ENCODE measurements around the gene ALLC. TPM values are rescaled to one million over a fixed set of nuclear protein-coding genes. Genes with fewer than 3 reads are reported as not detected.
A peak's percentile ranks its signal among the peaks of the same experiment; 100 is the strongest.

Gene ALLC
- total RNA-seq, 2 donors from 2014 or later, result not detected

- no peak overlapping the region for H3K4me3 Mint-ChIP-seq
- Histone ChIP-seq H3K4me3 (ENCODE audit: low read length) (no peak overlapping the region), H3K27ac (ENCODE audit: low read depth, low read length) (no peak overlapping the region), H3K36me3 (ENCODE audit: control insufficient read depth, insufficient read depth, low read length) (no peaks in the 10 kb centered on the region), H3K4me1 (ENCODE audit: control insufficient read depth, insufficient read depth, low read length) (no peaks in the 10 kb centered on the region), H3K27me3 (ENCODE audit: control insufficient read depth, insufficient read depth, low read length, poor library complexity, severe bottlenecking) (no peaks in the 10 kb centered on the region), H3K9ac (ENCODE audit: extremely low read depth, low read length, poor library complexity, severe bottlenecking) (no peak overlapping the region), H3K9me3 (ENCODE audit: control insufficient read depth, low read length) (peaks cover 25% of the 10 kb centered on the region)
- peaks cover 5% of the 10 kb centered on the region for H3K27me3 Mint-ChIP-seq (ENCODE audit: insufficient read depth)
- 80 to 84% methylated on average over 8 of the region's 8 CpGs for WGBS, 2 experiments (ENCODE audit: insufficient coverage in 1 of 2, insufficient read length in 1 of 2)
- no peak for DNase-seq
- H3K9me3 Mint-ChIP-seq, result peaks cover 17% of the 10 kb centered on the region
- H3K4me1 Mint-ChIP-seq, result no peaks in the 10 kb centered on the region
- H3K27ac Mint-ChIP-seq, result no peak overlapping the region
- no peaks in the 10 kb centered on the region for H3K36me3 Mint-ChIP-seq (ENCODE audit: low read depth)
- TF ChIP-seq, protein P1, sequence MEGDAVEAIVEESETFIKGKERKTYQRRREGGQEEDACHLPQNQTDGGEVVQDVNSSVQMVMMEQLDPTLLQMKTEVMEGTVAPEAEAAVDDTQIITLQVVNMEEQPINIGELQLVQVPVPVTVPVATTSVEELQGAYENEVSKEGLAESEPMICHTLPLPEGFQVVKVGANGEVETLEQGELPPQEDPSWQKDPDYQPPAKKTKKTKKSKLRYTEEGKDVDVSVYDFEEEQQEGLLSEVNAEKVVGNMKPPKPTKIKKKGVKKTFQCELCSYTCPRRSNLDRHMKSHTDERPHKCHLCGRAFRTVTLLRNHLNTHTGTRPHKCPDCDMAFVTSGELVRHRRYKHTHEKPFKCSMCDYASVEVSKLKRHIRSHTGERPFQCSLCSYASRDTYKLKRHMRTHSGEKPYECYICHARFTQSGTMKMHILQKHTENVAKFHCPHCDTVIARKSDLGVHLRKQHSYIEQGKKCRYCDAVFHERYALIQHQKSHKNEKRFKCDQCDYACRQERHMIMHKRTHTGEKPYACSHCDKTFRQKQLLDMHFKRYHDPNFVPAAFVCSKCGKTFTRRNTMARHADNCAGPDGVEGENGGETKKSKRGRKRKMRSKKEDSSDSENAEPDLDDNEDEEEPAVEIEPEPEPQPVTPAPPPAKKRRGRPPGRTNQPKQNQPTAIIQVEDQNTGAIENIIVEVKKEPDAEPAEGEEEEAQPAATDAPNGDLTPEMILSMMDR (conservative IDR thresholded peaks at IDR 0.05), result no peak
Measured at GRCh38 chr2:3718679-3719078, 60.7 kb downstream of the ALLC start.

DNA sequence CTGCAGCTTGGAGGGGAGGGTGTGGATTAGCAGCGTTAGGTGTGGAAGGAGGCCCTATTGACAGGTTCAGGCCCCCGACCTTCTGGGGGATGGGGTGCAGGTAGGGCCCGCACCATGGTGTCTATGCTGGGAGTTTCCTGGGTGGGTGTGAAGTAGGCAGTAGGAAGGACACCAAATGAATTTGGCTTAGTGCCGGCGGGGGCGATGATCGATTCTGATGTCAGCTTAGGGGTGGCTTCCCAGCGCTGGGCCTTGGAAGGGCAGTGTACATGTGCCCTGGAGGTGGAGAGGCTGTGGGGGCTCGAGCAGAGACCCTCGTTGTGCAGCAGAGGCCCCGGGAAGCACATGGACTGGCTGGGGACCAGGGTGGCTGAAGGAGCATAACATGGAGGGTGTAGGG lies 67.0 kb downstream of the ALLC start:
- H3K27me3 ChIP-seq (ENCODE audit: control insufficient read depth, insufficient read depth, low read length, poor library complexity, severe bottlenecking), result no peaks in the 10 kb centered on the region
- peaks cover 8% of the 10 kb centered on the region for H3K4me1 Mint-ChIP-seq
- TF ChIP-seq, protein P1 (conservative IDR thresholded peaks at IDR 0.05), result no peak
- H3K9me3 ChIP-seq (ENCODE audit: control insufficient read depth, low read length), result peaks cover 23% of the 10 kb centered on the region
- WGBS, 2 experiments (ENCODE audit: insufficient coverage in 1 of 2, insufficient read length in 1 of 2), result 91 to 100% methylated on average over 6 to 11 of the region's 11 CpGs
- no peaks in the 10 kb centered on the region for H3K36me3 Mint-ChIP-seq (ENCODE audit: low read depth)
- H3K4me1 ChIP-seq (ENCODE audit: control insufficient read depth, insufficient read depth, low read length), result peaks cover 3% of the 10 kb centered on the region
- H3K27ac ChIP-seq (ENCODE audit: low read depth, low read length), result no peak overlapping the region
- peaks cover 20% of the 10 kb centered on the region for H3K27me3 Mint-ChIP-seq (ENCODE audit: insufficient read depth)
- H3K4me3 ChIP-seq (ENCODE audit: low read length), result no peak overlapping the region
- DNase-seq, result peak; percentile 12
- H3K9ac ChIP-seq (ENCODE audit: extremely low read depth, low read length, poor library complexity, severe bottlenecking), result no peak overlapping the region
- no peaks in the 10 kb centered on the region for H3K36me3 ChIP-seq (ENCODE audit: control insufficient read depth, insufficient read depth, low read length)
- H3K4me3 Mint-ChIP-seq, result no peak overlapping the region
- H3K27ac Mint-ChIP-seq, result no peak overlapping the region
- peaks cover 17% of the 10 kb centered on the region for H3K9me3 Mint-ChIP-seq

DNA sequence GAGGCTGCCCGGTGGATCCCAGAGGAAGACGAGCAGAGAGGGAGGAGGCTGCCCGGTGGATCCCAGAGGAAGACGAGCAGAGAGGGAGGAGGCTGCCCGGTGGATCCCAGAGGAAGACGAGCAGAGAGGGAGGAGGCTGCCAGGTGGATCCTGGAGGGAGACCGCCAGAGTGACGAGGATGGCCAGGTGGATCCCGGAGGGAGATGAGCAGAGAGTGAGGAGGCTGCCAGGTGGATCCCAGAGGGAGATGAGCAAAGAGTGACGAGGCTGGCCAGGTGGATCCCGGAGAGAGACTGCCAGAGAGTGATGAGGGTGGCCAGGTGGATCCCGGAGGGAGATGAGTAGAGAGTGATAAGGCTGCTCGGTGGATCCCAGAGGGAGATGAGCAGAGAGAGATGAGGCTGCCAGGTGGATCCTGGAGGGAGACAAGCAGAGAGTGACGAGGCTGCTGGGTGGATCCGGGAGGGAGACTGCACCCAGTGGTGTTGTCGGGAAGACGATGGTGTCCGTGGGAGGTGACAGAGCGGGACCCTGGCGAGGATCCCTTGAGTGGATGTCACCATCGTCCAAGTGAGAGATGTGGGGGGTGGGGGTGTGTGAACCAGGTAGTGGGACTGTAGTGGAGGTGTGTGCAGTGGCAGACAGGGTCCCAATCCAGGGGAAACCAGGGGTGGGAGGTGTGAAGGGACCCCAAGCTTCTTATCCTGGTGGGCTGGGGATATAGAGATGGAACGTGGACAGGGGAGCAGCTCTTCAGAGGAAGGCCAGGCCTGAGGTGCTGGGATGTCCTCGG lies 67.7 kb downstream of the ALLC start:
- Mint-ChIP-seq H3K4me3 (no peak overlapping the region), H3K4me1 (peaks cover 8% of the 10 kb centered on the region), H3K27me3 (ENCODE audit: insufficient read depth) (peaks cover 17% of the 10 kb centered on the region), H3K9me3 (peaks cover 12% of the 10 kb centered on the region), H3K36me3 (ENCODE audit: low read depth) (no peaks in the 10 kb centered on the region), H3K27ac (no peak overlapping the region)
- H3K9ac ChIP-seq (ENCODE audit: extremely low read depth, low read length, poor library complexity, severe bottlenecking), result no peak overlapping the region
- peaks cover 3% of the 10 kb centered on the region for H3K4me1 ChIP-seq (ENCODE audit: control insufficient read depth, insufficient read depth, low read length)
- no peaks in the 10 kb centered on the region for H3K27me3 ChIP-seq (ENCODE audit: control insufficient read depth, insufficient read depth, low read length, poor library complexity, severe bottlenecking)
- H3K4me3 ChIP-seq (ENCODE audit: low read length), result no peak overlapping the region
- no peaks in the 10 kb centered on the region for H3K36me3 ChIP-seq (ENCODE audit: control insufficient read depth, insufficient read depth, low read length)
- H3K27ac ChIP-seq (ENCODE audit: low read depth, low read length), result no peak overlapping the region
- DNase-seq, result peak; percentile 46
- TF ChIP-seq, protein P1 (conservative IDR thresholded peaks at IDR 0.05), result no peak
- H3K9me3 ChIP-seq (ENCODE audit: control insufficient read depth, low read length), result peaks cover 16% of the 10 kb centered on the region
- WGBS, 2 experiments (ENCODE audit: insufficient coverage in 1 of 2, insufficient read length in 1 of 2), result 83 to 87% methylated on average over 13 to 23 of the region's 23 CpGs

Data from endodermal cell (in vitro differentiated cells).